Lower lobe of right lung (tissue), 2 donors: ENCODE data around the gene IL1RAPL2. TPM values are rescaled to one million over a fixed set of nuclear protein-coding genes. Genes with fewer than 3 reads are reported as not detected.
"Not testable (repeated sequence)": the region's sequence is repeated elsewhere in the genome, so short reads cannot be mapped to it uniquely, and the experiment has no call there.

Experiments used
- ATAC-seq, 2 donors: fragments of 200-7000 bp; cut with Tn5 transposase; one replicate each; pipeline ENCODE4 v1.9.1; 2020 to 2022; ENCODE audit warnings: mild to moderate bottlenecking in 2 of 2, moderate library complexity in 2 of 2
- DNase-seq: peaks from one replicate; pipeline ENCODE4 v3.0.0-alpha.2; 2020
- H3K27ac ChIP-seq: fragments of 200-600 bp; one replicate; pipeline ENCODE4 v1.8.0; 2022
- H3K27me3 ChIP-seq: fragments of 200-600 bp; one replicate; pipeline ENCODE4 v1.8.0; 2022; ENCODE audit warnings: low read depth
- H3K36me3 ChIP-seq: fragments of 200-600 bp; one replicate; pipeline ENCODE4 v1.8.0; 2022; ENCODE audit warnings: mild to moderate bottlenecking
- H3K4me1 ChIP-seq: fragments of 200-600 bp; one replicate; pipeline ENCODE4 v1.8.0; 2022
- H3K4me3 ChIP-seq: fragments of 200-600 bp; one replicate; pipeline ENCODE4 v1.8.0; 2022; ENCODE audit warnings: mild to moderate bottlenecking
- H3K9me3 ChIP-seq: fragments of 200-600 bp; one replicate; pipeline ENCODE4 v1.8.0; 2022
- intact Hi-C: fragments of 100-400 bp; cut with DNase I; formaldehyde crosslinking; loops from one replicate; pipeline ENCODE4 v1.11.0; 2022
- total RNA-seq: library from RNA; stranded (reverse); fragmentation: NEBNext Ultra II Directional; extraction: Animal tissue kit (Norgen Biotek cat#: 25700); gene quantifications from one replicate; pipeline ENCODE4 v1.2.1, GENCODE V29; 2021
- TF ChIP-seq, protein P1 (sequence below): fragments of 200-600 bp; IDR thresholded peaks from one replicate; pipeline ENCODE4 v1.8.0; 2022; ENCODE audit warnings: antibody characterized with exemption, mild to moderate bottlenecking
- donor health status: DM: no; HTN: yes; CAD: no; lungs with severe emphysema.

Gene IL1RAPL2
- total RNA-seq, 1 donor from 2014 or later = not detected

DNA sequence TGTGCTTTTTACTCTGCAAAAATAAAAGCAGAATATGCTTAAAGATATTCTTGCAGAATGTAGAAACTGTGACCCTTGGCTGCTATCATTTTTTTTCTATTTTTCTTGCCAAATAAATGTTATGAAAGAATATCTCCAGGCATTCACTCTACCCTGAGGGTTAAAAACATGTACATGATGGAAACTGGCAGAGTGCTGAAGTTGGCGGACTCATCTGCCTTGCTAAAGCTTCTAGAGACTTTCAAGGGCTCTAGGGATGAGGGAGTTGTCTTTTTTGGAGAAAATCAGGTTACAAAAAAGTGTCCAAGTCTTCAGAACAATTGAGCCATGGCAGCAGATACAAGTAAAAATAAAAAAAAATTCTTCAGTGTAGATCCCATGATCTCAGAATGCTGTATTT is 1215.8 kb downstream of the IL1RAPL2 start:
- DNase-seq = no peak

DNA sequence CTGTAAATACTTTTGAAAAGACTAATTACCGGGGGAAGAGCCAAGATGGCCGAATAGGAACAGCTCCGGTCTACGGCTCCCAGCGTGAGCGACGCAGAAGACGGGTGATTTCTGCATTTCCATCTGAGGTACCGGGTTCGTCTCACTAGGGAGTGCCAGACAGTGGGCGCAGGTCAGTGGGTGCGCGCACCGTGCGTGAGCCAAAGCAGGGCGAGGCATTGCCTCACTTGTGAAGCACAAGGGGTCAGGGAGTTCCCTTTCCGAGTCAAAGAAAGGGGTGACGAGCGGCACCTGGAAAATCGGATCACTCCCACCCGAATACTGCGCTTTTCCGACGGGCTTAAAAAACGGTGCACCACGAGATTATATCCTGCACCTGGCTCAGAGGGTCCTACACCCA is 1230.9 kb downstream of the IL1RAPL2 start:
- ATAC-seq, H3K4me3 ChIP-seq, DNase-seq, H3K27me3 ChIP-seq, H3K4me1 ChIP-seq, intact Hi-C loops, H3K9me3 ChIP-seq, H3K36me3 ChIP-seq, H3K27ac ChIP-seq: not testable (repeated sequence)

More for the DNA sequence above, 1215.8 kb downstream of the IL1RAPL2 start:
- Histone ChIP-seq H3K27me3 (no peaks in the 10 kb centered on the region), H3K9me3 (no peaks in the 10 kb centered on the region), H3K4me1 (no peaks in the 10 kb centered on the region), H3K36me3 (no peaks in the 10 kb centered on the region), H3K27ac (no peak overlapping the region), H3K4me3 (no peak overlapping the region)
- ATAC-seq = no peak
- TF ChIP-seq, protein P1, sequence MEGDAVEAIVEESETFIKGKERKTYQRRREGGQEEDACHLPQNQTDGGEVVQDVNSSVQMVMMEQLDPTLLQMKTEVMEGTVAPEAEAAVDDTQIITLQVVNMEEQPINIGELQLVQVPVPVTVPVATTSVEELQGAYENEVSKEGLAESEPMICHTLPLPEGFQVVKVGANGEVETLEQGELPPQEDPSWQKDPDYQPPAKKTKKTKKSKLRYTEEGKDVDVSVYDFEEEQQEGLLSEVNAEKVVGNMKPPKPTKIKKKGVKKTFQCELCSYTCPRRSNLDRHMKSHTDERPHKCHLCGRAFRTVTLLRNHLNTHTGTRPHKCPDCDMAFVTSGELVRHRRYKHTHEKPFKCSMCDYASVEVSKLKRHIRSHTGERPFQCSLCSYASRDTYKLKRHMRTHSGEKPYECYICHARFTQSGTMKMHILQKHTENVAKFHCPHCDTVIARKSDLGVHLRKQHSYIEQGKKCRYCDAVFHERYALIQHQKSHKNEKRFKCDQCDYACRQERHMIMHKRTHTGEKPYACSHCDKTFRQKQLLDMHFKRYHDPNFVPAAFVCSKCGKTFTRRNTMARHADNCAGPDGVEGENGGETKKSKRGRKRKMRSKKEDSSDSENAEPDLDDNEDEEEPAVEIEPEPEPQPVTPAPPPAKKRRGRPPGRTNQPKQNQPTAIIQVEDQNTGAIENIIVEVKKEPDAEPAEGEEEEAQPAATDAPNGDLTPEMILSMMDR = no peak
- intact Hi-C loops = no loop called here

DNA sequence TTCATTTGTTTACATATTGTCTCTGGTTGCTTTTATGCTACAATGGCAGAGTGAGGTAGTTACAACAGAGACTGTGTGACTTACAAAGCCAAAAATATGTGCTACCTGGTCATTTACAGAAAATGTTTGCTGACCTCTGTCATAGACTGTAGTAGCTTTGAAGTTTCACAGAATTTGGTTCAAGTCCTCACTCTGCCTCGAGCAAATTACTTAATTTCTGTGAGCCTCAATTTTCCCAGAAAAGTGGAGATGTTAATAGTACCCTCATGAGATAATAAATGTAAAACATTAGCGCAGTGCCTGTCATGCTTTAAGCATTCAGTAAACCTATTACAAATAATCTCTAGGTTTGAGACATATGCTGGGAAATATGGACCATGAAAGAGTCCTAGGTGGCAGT is 1237.9 kb downstream of the IL1RAPL2 start:
- Histone ChIP-seq H3K9me3 (no peaks in the 10 kb centered on the region), H3K36me3 (no peaks in the 10 kb centered on the region), H3K27ac (no peak overlapping the region), H3K27me3 (no peaks in the 10 kb centered on the region), H3K4me1 (no peaks in the 10 kb centered on the region), H3K4me3 (no peak overlapping the region)
- no peak for ATAC-seq
- DNase-seq = no peak
- TF ChIP-seq, protein P1 = no peak
- intact Hi-C loops = no loop called here

DNA sequence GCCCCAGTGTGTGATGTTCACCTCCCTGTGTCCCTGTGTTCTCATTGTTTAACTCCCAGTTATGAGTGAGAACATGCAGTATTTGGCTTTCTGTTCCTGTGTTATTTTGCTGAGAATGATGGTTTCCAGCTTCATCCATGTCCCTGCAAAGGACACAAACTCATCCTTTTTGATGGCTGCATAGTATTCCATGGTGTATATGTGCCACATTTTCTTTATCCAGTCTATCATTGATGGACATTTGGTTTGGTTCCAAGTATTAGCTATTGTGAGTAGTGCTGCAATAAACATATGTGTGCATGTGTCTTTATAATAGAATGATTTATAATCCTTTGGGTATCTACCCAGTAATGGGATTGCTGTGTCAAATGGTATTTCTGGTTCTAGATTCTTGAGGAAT is 1239.7 kb downstream of the IL1RAPL2 start:
- H3K4me3 ChIP-seq, H3K4me1 ChIP-seq, H3K27ac ChIP-seq, H3K27me3 ChIP-seq, ATAC-seq, H3K9me3 ChIP-seq, DNase-seq, intact Hi-C loops, H3K36me3 ChIP-seq: not testable (repeated sequence)

DNA sequence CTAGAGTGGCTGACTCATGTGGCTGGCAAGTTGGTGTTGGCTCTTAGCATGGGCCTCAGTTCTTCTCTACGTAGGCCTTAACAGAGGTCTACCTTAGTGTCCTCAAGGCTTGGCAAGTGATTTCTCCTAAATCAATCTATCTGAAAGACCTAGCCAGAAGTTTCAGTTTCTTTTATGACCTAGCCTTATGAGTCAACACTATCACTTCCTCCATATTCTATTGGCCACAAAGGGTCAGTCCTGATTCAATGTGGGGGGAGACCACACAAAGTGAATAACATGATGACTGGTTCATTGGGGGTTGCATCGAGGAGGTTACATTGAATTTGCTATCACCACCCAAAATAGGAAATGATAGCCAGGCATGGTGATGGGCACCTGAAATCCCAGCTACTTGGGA is 1250.5 kb downstream of the IL1RAPL2 start:
- H3K4me1 ChIP-seq = no peaks in the 10 kb centered on the region
- no peak overlapping the region for H3K4me3 ChIP-seq
- no peak overlapping the region for H3K27ac ChIP-seq
- DNase-seq (no peak), ATAC-seq (no peak)
- intact Hi-C loops = no loop called here
- H3K27me3 ChIP-seq = no peaks in the 10 kb centered on the region
- TF ChIP-seq, protein P1 = no peak
- H3K36me3 ChIP-seq = no peaks in the 10 kb centered on the region
- H3K9me3 ChIP-seq = no peaks in the 10 kb centered on the region
